Measurements from ENCODE around the gene MMP24. TPM values are rescaled to one million over a fixed set of nuclear protein-coding genes. Genes with fewer than 3 reads are reported as not detected.
A peak's percentile ranks its signal among the peaks of the same experiment; 100 is the strongest.

Gene MMP24
- total and polyA plus RNA-seq, 2 of the 13 experiments (the other 11 are each of a cell fraction or from before 2014, with no cell fraction given): 0.29 to 0.35 TPM

- peak; percentile 43; the same call in 1 of the 2 replicates for TF ChIP-seq KAT8 (CRISPR knock-in tag; IDR thresholded peaks at IDR 0.05)
- no peak for TF ChIP-seq AFF4 (CRISPR knock-in tag; IDR thresholded peaks at IDR 0.05)
- no peak for TF ChIP-seq ZNF816 (CRISPR knock-in tag; IDR thresholded peaks at IDR 0.05; ENCODE audit: borderline replicate concordance)
- TF ChIP-seq TOPORS (CRISPR knock-in tag; IDR thresholded peaks at IDR 0.05): no peak
- TF ChIP-seq NCOA1 (CRISPR knock-in tag; IDR thresholded peaks at IDR 0.05): no peak
- peak; percentile 72; the same call in 1 of the 2 replicates for TF ChIP-seq ZNF230 (CRISPR knock-in tag; IDR thresholded peaks at IDR 0.05)
- no peak for TF ChIP-seq MBD4 (IDR thresholded peaks at IDR 0.05; ENCODE audit: borderline replicate concordance, low read length)
- TF ChIP-seq THAP7 (CRISPR knock-in tag; IDR thresholded peaks at IDR 0.05): 0 out of 2 replicates have a peak, but pooled peaks have one; percentile 19
- TF ChIP-seq SKIL (CRISPR knock-in tag; IDR thresholded peaks at IDR 0.05; ENCODE audit: borderline replicate concordance): no peak
- TF ChIP-seq ZC3H4 (CRISPR knock-in tag; IDR thresholded peaks at IDR 0.05; ENCODE audit: borderline replicate concordance): 0 out of 2 replicates have a peak, but pooled peaks have one; percentile 56
- no peak for TF ChIP-seq ATAD3A (CRISPR knock-in tag; IDR thresholded peaks at IDR 0.05)
- TF ChIP-seq RFX1 (IDR thresholded peaks at IDR 0.05): no peak
- peak; percentile 84 for TF ChIP-seq ZFX (CRISPR knock-in tag; IDR thresholded peaks at IDR 0.05; ENCODE audit: low read depth)
- TF ChIP-seq ZNF296 (CRISPR knock-in tag; conservative IDR thresholded peaks at IDR 0.05): no peak
- peak; percentile 83 to 94 for TF ChIP-seq HMGXB4 (CRISPR knock-in tag; IDR thresholded peaks at IDR 0.05; ENCODE audit: borderline replicate concordance in 1 of 2, low read depth in 1 of 2)
- TF ChIP-seq NR2F2 (IDR thresholded peaks at IDR 0.05; ENCODE audit: borderline replicate concordance, low read depth): no peak
- no peak for TF ChIP-seq PAWR (CRISPR knock-in tag; IDR thresholded peaks at IDR 0.05; ENCODE audit: borderline replicate concordance)
- TF ChIP-seq TERF1 (CRISPR knock-in tag; IDR thresholded peaks at IDR 0.05): no peak
- no peak for TF ChIP-seq CBX1 (IDR thresholded peaks at IDR 0.05; ENCODE audit: low read depth)
These were observed 42.7 kb downstream of the MMP24 start (continued) for GRCh38 chr20:35269055-35269781.

All from HepG2 (cell line).